Activated T-helper 2 cell treated with anti-CD3 and anti-CD28 coated beads, Interferon-gamma antibody, Interleukin-2, Interleukin-4, amounts not matched to agents 10 μg/mL and 5 μg/mL and 100 μg/mL, durations not matched to agents 14 hours and 24 hours and 36 hours (primary cell): Measurements from ENCODE around the gene TOMM6. TPM values are rescaled to one million over a fixed set of nuclear protein-coding genes. Genes with fewer than 3 reads are reported as not detected.
"Not testable (repeated sequence)": the region's sequence is repeated elsewhere in the genome, so short reads cannot be mapped to it uniquely, and the experiment has no call there.

ENCODE experiments used
- DNase-seq: peaks from one replicate; pipeline ENCODE4 v3.0.0; 2021; ENCODE audit warnings: low spot score
- H3K27ac Mint-ChIP-seq: one replicate; pipeline ENCODE4 v1.8.0; 2021; ENCODE audit warnings: mixed read lengths
- H3K27me3 Mint-ChIP-seq: one replicate; pipeline ENCODE4 v1.8.0; 2021; ENCODE audit warnings: low read depth, mixed read lengths
- H3K36me3 Mint-ChIP-seq: one replicate; pipeline ENCODE4 v1.8.0; 2021; ENCODE audit warnings: low read depth, mixed read lengths
- H3K4me1 Mint-ChIP-seq: one replicate; pipeline ENCODE4 v1.8.0; 2021; ENCODE audit warnings: low read depth, mixed read lengths
- H3K4me3 Mint-ChIP-seq: one replicate; pipeline ENCODE4 v1.8.0; 2021; ENCODE audit warnings: low read depth, mild to moderate bottlenecking, moderate library complexity, mixed read lengths
- H3K9me3 Mint-ChIP-seq: one replicate; pipeline ENCODE4 v1.8.0; 2021; ENCODE audit warnings: mixed read lengths
- intact Hi-C: fragments of 100-400 bp; cut with micrococcal nuclease; formaldehyde crosslinking; loops from one replicate; pipeline ENCODE4 v1.15.1; 2023
- total RNA-seq: library from RNA; stranded (reverse); gene quantifications from 2 replicates; pipeline ENCODE4 v1.2.3, GENCODE V29; 2022

Gene TOMM6
- total RNA-seq, 1 donor from 2014 or later: 316 TPM

DNA sequence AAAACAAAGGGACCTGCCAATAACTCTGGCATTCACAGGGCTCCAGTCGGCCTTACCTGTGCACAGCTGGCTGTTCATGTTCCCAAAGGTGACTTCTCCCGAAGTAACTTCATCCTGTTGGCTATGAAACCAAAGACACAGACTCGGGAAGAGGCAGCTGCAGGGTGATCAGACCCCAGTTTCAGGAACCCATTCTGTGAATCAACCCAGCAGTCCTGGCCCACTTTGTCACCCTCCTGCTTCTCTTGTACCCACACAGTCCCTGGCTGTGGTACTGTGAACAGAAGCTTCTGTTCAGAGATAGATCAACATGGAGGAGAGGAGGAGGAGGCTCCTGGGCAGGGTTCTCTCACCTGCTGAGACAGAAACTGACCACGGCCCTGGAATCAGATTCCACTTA is 31.6 kb upstream of the TOMM6 start:
- H3K9me3 Mint-ChIP-seq: no peaks in the 10 kb centered on the region
- intact Hi-C loops: no loop called here
- H3K27ac Mint-ChIP-seq: no peak overlapping the region
- no peak overlapping the region for H3K4me3 Mint-ChIP-seq
- H3K36me3 Mint-ChIP-seq: no peaks in the 10 kb centered on the region
- no peak for DNase-seq
- H3K27me3 Mint-ChIP-seq: peaks cover 13% of the 10 kb centered on the region
- H3K4me1 Mint-ChIP-seq: no peaks in the 10 kb centered on the region

DNA sequence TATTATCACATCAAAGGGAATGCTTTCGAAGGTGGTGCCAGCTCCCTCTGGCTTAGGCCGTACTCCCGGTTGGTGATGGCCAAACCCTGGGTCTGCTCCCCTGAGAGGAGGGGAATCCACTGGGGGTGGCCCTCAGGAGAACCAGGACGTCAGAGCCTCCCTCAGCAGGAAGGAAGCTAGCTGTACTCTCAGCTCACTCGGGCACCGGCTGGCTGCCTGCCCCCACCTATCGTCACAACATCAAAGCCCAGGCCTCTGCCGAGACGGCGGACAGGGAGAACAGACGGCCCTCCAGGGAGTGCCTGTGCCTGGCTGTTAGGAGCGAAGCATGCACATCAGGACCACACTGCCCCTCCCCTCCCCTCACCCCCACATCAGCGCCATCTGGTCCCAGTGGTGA is 31.1 kb upstream of the TOMM6 start:
- intact Hi-C loops: no loop called here
- no peaks in the 10 kb centered on the region for H3K9me3 Mint-ChIP-seq
- H3K27ac Mint-ChIP-seq: no peak overlapping the region
- DNase-seq: no peak
- peaks cover 13% of the 10 kb centered on the region for H3K27me3 Mint-ChIP-seq
- H3K4me1 Mint-ChIP-seq: no peaks in the 10 kb centered on the region
- no peaks in the 10 kb centered on the region for H3K36me3 Mint-ChIP-seq
- no peak overlapping the region for H3K4me3 Mint-ChIP-seq

- Mint-ChIP-seq H3K27ac (no peak overlapping the region), H3K4me1 (no peaks in the 10 kb centered on the region), H3K4me3 (no peak overlapping the region), H3K27me3 (peaks cover 13% of the 10 kb centered on the region), H3K9me3 (no peaks in the 10 kb centered on the region), H3K36me3 (no peaks in the 10 kb centered on the region)
- DNase-seq: no peak
- intact Hi-C loops: no loop called here
Observed at GRCh38 chr6:41757271-41757670, 30.2 kb upstream of the TOMM6 start.

DNA sequence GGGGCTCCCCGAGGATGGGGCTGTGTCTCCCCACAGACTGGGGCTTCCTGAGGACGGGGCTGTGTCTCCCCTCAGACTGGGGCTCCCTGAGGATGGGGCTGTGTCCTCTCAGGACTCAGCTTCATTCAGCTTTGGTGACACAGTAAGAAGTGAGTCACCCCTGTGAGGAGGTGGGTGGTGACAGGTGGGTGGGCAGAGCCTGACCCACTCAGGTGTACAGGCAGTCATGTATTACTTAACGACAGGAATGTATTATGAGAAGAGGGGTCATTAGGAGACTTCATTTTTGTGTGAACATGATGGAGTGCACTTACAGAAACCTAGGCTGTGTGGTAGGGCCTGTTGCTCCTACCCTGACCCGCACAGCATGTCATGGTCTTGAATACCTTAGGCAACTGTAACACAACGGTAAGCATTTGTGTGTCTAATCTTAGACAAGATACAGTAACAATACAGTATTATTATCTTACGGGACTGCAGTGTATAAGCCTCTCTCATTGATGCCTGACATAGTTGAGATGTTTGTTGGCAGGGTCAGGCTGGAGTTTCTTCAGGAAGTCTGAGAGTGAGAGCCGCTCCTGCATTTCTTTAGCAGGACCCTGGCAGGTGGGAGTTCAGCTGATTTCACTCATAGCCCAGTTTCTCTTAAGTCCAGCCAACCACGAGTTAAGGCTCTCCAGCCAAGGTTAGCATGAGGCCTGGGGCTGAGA is 29.4 kb upstream of the TOMM6 start:
- no peak overlapping the region for H3K4me3 Mint-ChIP-seq

GRCh38 chr6:41758641-41759035 is 28.9 kb upstream of the TOMM6 start:
- no peak overlapping the region for H3K4me3 Mint-ChIP-seq
- H3K4me1 Mint-ChIP-seq: no peaks in the 10 kb centered on the region
- peaks cover 11% of the 10 kb centered on the region for H3K27me3 Mint-ChIP-seq
- no peaks in the 10 kb centered on the region for H3K36me3 Mint-ChIP-seq
- DNase-seq: no peak
- intact Hi-C loops: no loop called here
- no peak overlapping the region for H3K27ac Mint-ChIP-seq
- no peaks in the 10 kb centered on the region for H3K9me3 Mint-ChIP-seq

More for the DNA sequence above, 29.4 kb upstream of the TOMM6 start:
- peaks cover 12% of the 10 kb centered on the region for H3K27me3 Mint-ChIP-seq
- intact Hi-C loops: no loop called here
- no peaks in the 10 kb centered on the region for H3K9me3 Mint-ChIP-seq
- H3K36me3 Mint-ChIP-seq: no peaks in the 10 kb centered on the region
- H3K27ac Mint-ChIP-seq: no peak overlapping the region
- H3K4me1 Mint-ChIP-seq: no peaks in the 10 kb centered on the region
- DNase-seq: no peak

GRCh38 chr6:41759106-41759904 is 28.2 kb upstream of the TOMM6 start:
- H3K27ac Mint-ChIP-seq: no peak overlapping the region
- peaks cover 7% of the 10 kb centered on the region for H3K27me3 Mint-ChIP-seq
- no peaks in the 10 kb centered on the region for H3K36me3 Mint-ChIP-seq
- no peak overlapping the region for H3K4me3 Mint-ChIP-seq
- intact Hi-C loops: no loop called here
- no peaks in the 10 kb centered on the region for H3K4me1 Mint-ChIP-seq
- DNase-seq: no peak
- H3K9me3 Mint-ChIP-seq: no peaks in the 10 kb centered on the region

DNA sequence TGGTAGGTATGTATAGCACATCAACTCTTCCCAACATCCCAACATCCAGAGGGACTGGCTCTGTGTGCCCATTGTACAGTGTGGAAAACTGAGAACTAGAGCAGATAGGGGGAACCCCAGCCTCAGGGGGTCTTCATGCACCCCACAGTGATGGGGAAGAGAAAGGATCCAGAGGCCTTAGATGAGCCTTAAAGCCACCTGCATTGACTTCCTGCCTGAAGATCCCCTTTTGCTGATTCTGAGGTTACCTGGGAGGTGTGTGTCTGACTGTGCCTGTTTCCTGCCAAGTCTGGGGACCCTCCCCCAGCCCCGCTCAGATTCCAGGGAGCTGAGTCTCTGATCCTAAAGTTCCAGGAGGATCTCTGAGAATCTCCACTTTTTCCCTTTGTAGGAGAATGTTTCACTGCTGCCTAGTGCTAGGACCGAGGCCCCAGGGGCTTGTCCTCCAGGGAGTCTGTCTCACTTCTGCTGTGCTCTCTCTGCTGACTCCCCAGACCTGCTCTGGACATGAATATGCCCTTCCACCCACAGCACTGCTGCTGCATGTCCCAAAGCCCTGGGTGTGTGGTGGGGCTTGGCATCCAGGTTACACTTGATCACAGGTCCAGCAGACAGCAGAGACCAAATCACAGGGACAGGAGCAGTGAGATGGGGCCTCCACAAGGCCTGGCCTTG is 27.5 kb upstream of the TOMM6 start:
- no peak for DNase-seq
- Mint-ChIP-seq H3K27me3 (peaks cover 4% of the 10 kb centered on the region), H3K9me3 (no peaks in the 10 kb centered on the region), H3K27ac (no peak overlapping the region), H3K36me3 (no peaks in the 10 kb centered on the region), H3K4me1 (no peaks in the 10 kb centered on the region), H3K4me3 (no peak overlapping the region)
- intact Hi-C loops: no loop called here

DNA sequence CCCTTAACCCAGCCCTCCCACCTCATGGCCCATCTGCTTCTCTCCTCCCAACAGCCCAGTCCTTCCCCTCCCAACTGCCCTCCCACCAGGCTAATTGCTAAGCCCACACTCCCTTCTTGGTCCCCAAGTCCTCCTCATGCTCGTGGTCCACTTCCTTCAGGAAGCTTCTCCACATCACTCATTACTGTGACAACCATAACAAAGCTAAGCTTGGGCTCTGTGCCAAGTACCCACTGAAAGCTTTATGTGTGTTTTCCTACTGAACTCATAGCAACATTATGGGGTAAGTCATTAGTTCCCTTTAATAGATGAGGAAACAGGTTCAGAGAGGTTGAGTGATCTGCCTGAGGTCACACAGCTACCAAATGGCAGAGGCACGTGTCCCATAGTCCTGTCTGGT is 24.0 kb upstream of the TOMM6 start:
- no peak for DNase-seq
- H3K27ac Mint-ChIP-seq: no peak overlapping the region
- H3K27me3 Mint-ChIP-seq: peaks cover 4% of the 10 kb centered on the region
- H3K4me1 Mint-ChIP-seq: peaks cover 4% of the 10 kb centered on the region
- no peak overlapping the region for H3K4me3 Mint-ChIP-seq
- intact Hi-C loops: no loop called here
- H3K36me3 Mint-ChIP-seq: no peaks in the 10 kb centered on the region
- H3K9me3 Mint-ChIP-seq: no peaks in the 10 kb centered on the region

DNA sequence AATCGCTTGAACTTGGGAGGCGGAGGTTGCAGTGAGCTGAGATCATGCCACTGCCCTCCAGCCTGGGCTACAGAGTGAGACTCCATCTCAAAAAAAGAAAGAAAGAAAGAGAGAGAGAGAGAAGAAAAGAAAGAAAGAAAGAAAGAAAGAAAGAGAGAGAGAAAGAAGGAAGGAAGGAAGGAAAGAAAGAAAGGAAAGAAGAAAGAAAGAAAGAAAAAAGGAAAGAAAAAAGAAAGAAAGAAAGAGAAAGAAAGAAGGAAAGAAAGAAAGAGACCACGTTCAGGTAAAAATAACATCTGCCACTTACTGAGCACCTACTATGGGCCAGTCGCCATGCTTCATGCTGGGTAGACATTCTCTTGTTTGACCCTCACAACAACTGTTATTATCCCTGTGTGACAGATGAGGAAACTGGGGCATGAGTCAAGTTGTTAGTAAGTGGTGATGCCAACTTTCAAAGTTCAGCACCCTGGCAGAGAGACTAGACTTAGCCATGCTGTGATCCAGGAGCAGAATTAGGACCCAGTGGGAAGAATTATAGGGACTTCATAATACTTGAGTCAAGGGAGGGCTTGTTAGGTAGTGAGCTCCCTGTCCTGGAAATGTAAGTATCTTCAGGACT is 21.3 kb upstream of the TOMM6 start:
- H3K27ac Mint-ChIP-seq, H3K4me3 Mint-ChIP-seq, intact Hi-C loops, H3K4me1 Mint-ChIP-seq, H3K9me3 Mint-ChIP-seq, DNase-seq, H3K27me3 Mint-ChIP-seq, H3K36me3 Mint-ChIP-seq: not testable (repeated sequence)

DNA sequence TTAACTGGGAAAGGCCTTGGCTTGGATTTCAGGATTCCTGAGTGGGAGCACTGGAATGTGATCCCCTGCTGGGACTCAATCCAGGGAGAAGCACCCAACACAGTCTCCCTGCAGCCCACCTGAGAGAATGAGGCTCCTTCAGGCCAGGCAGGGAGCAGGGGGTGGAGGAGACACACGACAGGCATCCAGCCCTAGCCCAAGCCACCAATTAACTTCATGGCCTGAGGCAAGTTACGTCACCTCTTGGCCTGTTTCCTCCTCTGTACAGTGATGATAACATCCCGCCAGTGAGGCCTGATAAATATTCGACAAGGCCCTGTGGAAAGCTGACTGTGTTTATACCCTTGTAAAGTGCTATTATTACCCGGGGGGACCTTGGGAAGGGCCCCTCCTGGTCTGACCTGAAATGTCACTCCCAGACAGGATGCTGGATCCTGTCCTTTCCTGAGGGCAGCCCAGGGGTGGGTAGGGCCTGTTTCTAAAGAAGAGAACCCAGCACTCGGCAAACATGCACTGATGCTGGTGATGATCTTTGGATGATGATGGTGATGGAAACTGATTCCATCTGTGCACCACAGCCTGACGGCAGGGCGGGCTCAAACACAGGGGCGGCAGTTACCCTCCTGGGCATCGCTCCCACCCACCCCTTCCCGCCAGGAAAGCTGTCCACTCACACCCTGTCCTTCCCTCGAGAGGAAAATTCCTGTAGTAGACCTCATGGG is 20.2 kb upstream of the TOMM6 start:
- peaks cover 10% of the 10 kb centered on the region for H3K4me1 Mint-ChIP-seq

GRCh38 chr6:41768545-41769308 is 18.8 kb upstream of the TOMM6 start:
- DNase-seq: no peak
- peaks cover 9% of the 10 kb centered on the region for H3K36me3 Mint-ChIP-seq
- no peaks in the 10 kb centered on the region for H3K9me3 Mint-ChIP-seq
- H3K27ac Mint-ChIP-seq: peak overlapping the region; percentile 3
- no peak overlapping the region for H3K4me3 Mint-ChIP-seq
- H3K4me1 Mint-ChIP-seq: peaks cover 10% of the 10 kb centered on the region
- no peaks in the 10 kb centered on the region for H3K27me3 Mint-ChIP-seq
- intact Hi-C loops: no loop called here

More for the DNA sequence above, 20.2 kb upstream of the TOMM6 start:
- Mint-ChIP-seq H3K9me3 (no peaks in the 10 kb centered on the region), H3K4me3 (no peak overlapping the region), H3K27ac (no peak overlapping the region), H3K36me3 (peaks cover 4% of the 10 kb centered on the region), H3K27me3 (peaks cover 4% of the 10 kb centered on the region)
- intact Hi-C loops: no loop called here
- no peak for DNase-seq

DNA sequence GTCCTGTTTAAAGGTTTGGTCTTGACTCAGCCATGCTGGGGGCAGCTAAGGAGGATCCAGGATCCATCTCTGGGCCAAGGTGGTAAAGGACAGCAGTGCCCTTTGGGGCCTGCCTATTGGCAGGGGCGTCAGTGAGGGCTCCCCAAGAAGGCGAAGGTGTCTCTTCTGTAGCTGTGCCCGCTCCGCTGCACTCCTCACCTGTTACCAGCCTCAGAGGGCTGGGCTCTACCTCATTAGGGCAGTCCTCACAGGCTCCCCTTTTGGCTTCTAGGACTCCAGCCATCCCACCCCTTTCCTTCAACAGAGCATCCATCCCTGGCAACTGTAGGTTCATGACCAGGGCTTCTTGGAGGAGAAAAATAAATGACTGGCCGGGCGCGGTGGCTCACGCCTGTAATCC is 18.1 kb upstream of the TOMM6 start:
- peaks cover 12% of the 10 kb centered on the region for H3K36me3 Mint-ChIP-seq
- H3K4me3 Mint-ChIP-seq: no peak overlapping the region
- intact Hi-C loops: no loop called here
- H3K9me3 Mint-ChIP-seq: no peaks in the 10 kb centered on the region
- H3K27ac Mint-ChIP-seq: no peak overlapping the region
- DNase-seq: no peak
- H3K27me3 Mint-ChIP-seq: no peaks in the 10 kb centered on the region
- H3K4me1 Mint-ChIP-seq: peaks cover 10% of the 10 kb centered on the region
